GM12878 (cell line): Measurements from ENCODE around the gene PEMT. TPM values are rescaled to one million over a fixed set of nuclear protein-coding genes. Genes with fewer than 3 reads are reported as not detected.

Source experiments
- ATAC-seq: fragments of 200-7000 bp; cut with Tn5 transposase; 3 replicates; pipeline ENCODE4 v1.9.1; 2020; ENCODE audit warnings: mild to moderate bottlenecking, moderate library complexity
- BruUV-seq: library from RNA; stranded (reverse); fragments of 400-500 nt; replicated peaks from 2 replicates; lab custom pipeline; 2021; lab: Mats Ljungman, UMichigan
- CTCF ChIA-PET: fragments of 300-600 bp; sonication (Branson Sonifier 250); formaldehyde crosslinking; extraction: SDS; loops from one replicate; lab custom pipeline; 2021; ENCODE audit warnings: inconsistent platforms; lab: Yijun Ruan, JAX
- POLR2A ChIA-PET: fragments of 350-600 bp; formaldehyde crosslinking; extraction: SDS; loops from one replicate; lab custom pipeline; 2021; ENCODE audit warnings: inconsistent platforms; lab: Charles Lee
- RAD21 ChIA-PET: fragments of 300-600 bp; sonication (Branson Sonifier 250); formaldehyde crosslinking; loops from one replicate; lab custom pipeline; 2023; ENCODE audit warnings: antibody characterized with exemption; ENCODE audit not compliant: unreplicated experiment; lab: Charles Lee
- SMC1A ChIA-PET: fragments of 300-600 bp; sonication (Branson Sonifier 250); formaldehyde crosslinking; loops from one replicate; lab custom pipeline; 2023; ENCODE audit not compliant: unreplicated experiment, uncharacterized antibody; lab: Charles Lee
- DNase-seq: peaks from one replicate; pipeline ENCODE4 v3.0.0-alpha.2; 2011; ENCODE audit warnings: low read depth, low spot score
- FAIRE-seq: peaks from 3 replicates; lab custom pipeline; 2011; peaks lifted over from hg19 to GRCh38; lab: Jason Lieb, UNC
- H2AFZ ChIP-seq: 2 replicates; pipeline ENCODE4 v1.6.0; 2011; ENCODE audit warnings: low read depth, low read length, control low read depth; ENCODE audit not compliant: control insufficient read depth
- H3K27ac ChIP-seq: 2 replicates; pipeline ENCODE4 v1.5.1; 2011; ENCODE audit warnings: control low read depth; ENCODE audit not compliant: control insufficient read depth, insufficient read depth
- H3K27me3 ChIP-seq, 2 experiments: replicated peaks in 1 of 2; 2 replicates each; pipeline versions ENCODE4 v1.6.0 to v1.6.1; 2011; ENCODE audit warnings: low read length in 1 of 2; ENCODE audit not compliant: control insufficient read depth in 2 of 2, insufficient read depth in 2 of 2
- H3K36me3 ChIP-seq, 2 experiments: 2 replicates each; pipeline ENCODE4 v1.5.1; 2011; ENCODE audit warnings: low read length in 1 of 2; ENCODE audit not compliant: control insufficient read depth in 2 of 2, insufficient read depth in 2 of 2
- H3K4me1 ChIP-seq: 2 replicates; pipeline ENCODE4 v1.6.1; 2011; ENCODE audit warnings: mild to moderate bottlenecking, low read length, moderate library complexity, mixed read lengths; ENCODE audit not compliant: control insufficient read depth, insufficient read depth
- H3K4me2 ChIP-seq: 2 replicates; pipeline ENCODE4 v1.6.0; 2011; ENCODE audit warnings: control low read depth; ENCODE audit not compliant: control insufficient read depth, insufficient read depth
- H3K4me3 ChIP-seq: fragments of 200-600 bp; sonication (generic); 2 replicates; pipeline ENCODE4 v1.5.1; 2016
- H3K79me2 ChIP-seq: 2 replicates; pipeline ENCODE4 v1.6.0; 2011; ENCODE audit warnings: low read length; ENCODE audit not compliant: control insufficient read depth, insufficient read depth
- H3K9ac ChIP-seq: 2 replicates; pipeline ENCODE4 v1.8.0; 2011; ENCODE audit warnings: low read length, control low read depth, mixed read lengths; ENCODE audit not compliant: control insufficient read depth, insufficient read depth
- H3K9me3 ChIP-seq: replicated peaks from 3 replicates; pipeline ENCODE4 v1.5.1; 2011; ENCODE audit warnings: mild to moderate bottlenecking, low read length; ENCODE audit not compliant: control insufficient read depth, insufficient read depth
- H4K20me1 ChIP-seq: 2 replicates; pipeline ENCODE4 v1.6.0; 2011; ENCODE audit not compliant: control insufficient read depth, insufficient read depth
- CUX1 ChIP-seq: IDR thresholded peaks from 2 replicates; pipeline ENCODE4 v1.6.1; 2012; ENCODE audit warnings: improper control_type of control experiment, low read depth, low read length; ENCODE audit not compliant: insufficient replicate concordance
- ZNF384 ChIP-seq: IDR thresholded peaks from 2 replicates; pipeline ENCODE4 v1.6.1; 2012; ENCODE audit warnings: low read depth, mild to moderate bottlenecking, low read length, improper control_type of control experiment, borderline replicate concordance
- WGBS: methylation state at CpG from one replicate; pipeline ENCODE4 v1.1.6; 2016; ENCODE audit warnings: low lambda C conversion rate; ENCODE audit not compliant: insufficient replicate concordance, insufficient coverage; ENCODE audit errors: missing lambda C conversion rate; 5-methylcytosine and 5-hydroxymethylcytosine counted together
- in situ Hi-C: fragments of 300-500 bp; cut with MboI; formaldehyde crosslinking; loops from 9 replicates; pipeline ENCODE4 v1.14.3; 2018; ENCODE audit warnings: mixed read lengths
- intact Hi-C: fragments of 100-400 bp; cut with micrococcal nuclease; formaldehyde crosslinking; loops from one replicate; pipeline ENCODE4 v1.14.2; 2022; ENCODE audit not compliant: unreplicated experiment
- polyA plus RNA-seq, 11 experiments: library from polyadenylated mRNA; depleted of rRNA in 4 of 11; unstranded in 6 of 11; stranded (reverse) in 5 of 11; fragments of >200 nt; fragmentation: Nextera tagmentation in 4 of 11; fragmentation: Illumina TruSeq in 1 of 11; extraction: Ambion mirVana in 4 of 11; extraction: Trizol in 1 of 11; gene quantifications; 1 replicate in 1 of 11; 2 replicates in 10 of 11; pipeline versions ENCODE4 v1.2.1 to v1.2.3, GENCODE V29; 2011 to 2016; ENCODE audit warnings: inconsistent platforms in 2 of 11, missing spikeins in 2 of 11, low read depth in 1 of 11
- total RNA-seq, 4 experiments: library from RNA; depleted of rRNA in 3 of 4; stranded (reverse); fragments of >200 nt in 3 of 4; fragmentation: Illumina TruSeq in 1 of 4; extraction: Trizol in 1 of 4; gene quantifications; 2 replicates each; pipeline versions ENCODE4 v1.2.1 to v1.2.3, GENCODE V29; 2013 to 2021

PEMT gene
- total and polyA plus RNA-seq, 10 of the 15 experiments (the other 5 are each of a cell fraction or from before 2014, with no cell fraction given) = 2.8 to 44.7 (median 25.4) TPM

GRCh38 chr17:17505610-17506171, 85.8 kb downstream of the PEMT start:
- in situ Hi-C loops = no loop called here

More at GRCh38 chr17:17505610-17506171, 85.8 kb downstream of the PEMT start:
- TF ChIP-seq ZNF384 (no peak), CUX1 (no peak)
- FAIRE-seq (no peak), ATAC-seq (no peak), DNase-seq (no peak)
- intact Hi-C loops = no loop called here
- RAD21 ChIA-PET = no interaction called here
- Histone ChIP-seq H3K36me3 (no peaks in the 10 kb centered on the region), H3K4me2 (no peak overlapping the region), H3K27ac (no peak overlapping the region), H3K9me3 (no peaks in the 10 kb centered on the region), H3K79me2 (no peaks in the 10 kb centered on the region), H3K4me1 (no peaks in the 10 kb centered on the region), H4K20me1 (no peaks in the 10 kb centered on the region), H2AFZ (no peak overlapping the region), H3K27me3 (no peaks in the 10 kb centered on the region), H3K9ac (no peak overlapping the region), H3K4me3 (no peak overlapping the region)
- 69% methylated on average over 11 of the region's 22 CpGs for WGBS
- POLR2A ChIA-PET = no interaction called here
- CTCF ChIA-PET = no interaction called here
- no TSS peak for BruUV-seq
- SMC1A ChIA-PET = no interaction called here
